Caki2 (cell line): ENCODE results near the gene GPR50. TPM values are rescaled to one million over a fixed set of nuclear protein-coding genes. Genes with fewer than 3 reads are reported as not detected.
A peak's percentile ranks its signal among the peaks of the same experiment; 100 is the strongest.

ENCODE experiments used
- DNase-seq: peaks from one replicate; pipeline ENCODE4 v3.0.0-alpha.2; 2015; ENCODE audit warnings: low read depth
- in situ Hi-C: cut with HindIII; loops from 2 replicates; pipeline ENCODE4 v1.10.0; 2016; ENCODE audit warnings: low sequenced_read_pairs, low pct_unique_long_range_greater_than_20kb, mixed read lengths
- total RNA-seq: library from RNA; depleted of rRNA; stranded (reverse); fragments of >200 nt; shearing (Covaris generic); gene quantifications from 2 replicates; pipeline ENCODE4 v1.2.3, GENCODE V29; 2014; ENCODE audit warnings: low replicate concordance; rRNA removed

Gene GPR50
- total RNA-seq = not detected in 2 replicates

DNA sequence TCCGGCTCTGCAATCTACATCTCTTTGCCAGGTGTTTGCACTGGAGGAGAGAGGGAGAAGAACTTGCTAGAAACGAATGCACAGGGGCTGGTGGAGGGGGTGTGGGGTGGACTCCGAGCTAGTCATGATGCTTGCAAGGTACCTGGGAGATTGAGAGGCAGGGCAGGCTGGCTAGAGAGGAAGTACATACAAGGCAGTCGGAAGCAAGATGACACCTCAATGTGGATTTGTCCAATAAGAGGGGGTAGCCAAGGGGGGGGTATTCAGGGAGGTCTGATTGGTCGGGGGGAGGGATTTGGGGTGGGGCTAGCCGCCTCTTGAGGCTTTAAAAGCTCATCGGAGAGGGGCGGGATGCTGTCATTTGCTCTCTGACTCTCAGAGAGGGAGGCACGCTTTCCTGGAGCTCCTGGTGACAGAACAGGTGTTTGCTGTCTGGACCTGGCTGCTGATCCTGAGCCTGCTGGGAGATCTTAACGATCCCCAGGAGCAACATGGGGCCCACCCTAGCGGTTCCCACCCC is at the start of gene GPR50:
Gene GPR50 (plus strand): TSS at position 354 of the 520 bp plus-strand sequence. CDS start 138 bp downstream, at position 492.
- in situ Hi-C loops = no loop called here
- DNase-seq = no peak

DNA sequence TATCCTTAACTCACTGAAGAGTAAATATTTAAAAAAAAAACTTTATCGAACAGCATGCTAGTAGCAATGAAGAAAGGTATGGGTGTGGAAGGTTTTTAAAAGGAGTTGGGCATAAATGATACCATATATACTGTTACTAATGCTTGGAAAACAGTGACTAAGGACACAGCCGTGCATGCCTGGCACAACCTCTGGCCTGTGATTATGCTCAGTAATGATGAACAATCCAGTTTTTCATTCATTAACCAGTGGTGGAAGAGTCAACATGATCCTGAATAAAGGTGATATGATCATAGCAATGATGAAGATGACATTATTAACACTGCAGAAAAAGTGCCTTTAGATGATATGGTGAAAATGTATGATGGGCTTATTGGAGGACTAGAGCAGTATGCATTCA is 43.9 kb upstream of the GPR50 start:
- peak; percentile 6 for DNase-seq
- in situ Hi-C loops = no loop called here

GRCh38 chrX:151151665-151152267 is 24.6 kb upstream of the GPR50 start:
- DNase-seq = peak; percentile 17
- in situ Hi-C loops = no loop called here

DNA sequence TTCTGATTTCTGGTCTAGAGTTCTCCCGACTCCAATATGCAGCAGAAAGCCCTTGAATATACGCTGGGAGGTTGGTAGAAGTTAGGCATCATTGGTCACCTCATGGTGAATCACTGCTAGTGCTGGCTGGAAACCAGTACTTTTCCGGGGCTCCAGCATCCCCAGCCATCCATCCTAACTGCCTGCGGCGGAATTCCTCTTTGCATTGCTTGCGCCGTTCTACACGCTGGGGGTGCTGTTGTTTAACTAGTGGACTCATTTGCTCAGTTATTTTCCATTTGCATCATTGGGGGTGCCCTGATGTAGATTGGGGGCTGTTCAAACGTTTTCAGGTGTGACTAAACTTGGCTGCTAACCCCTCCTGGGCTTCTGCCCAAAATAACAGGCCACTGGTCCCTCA is 23.3 kb upstream of the GPR50 start:
- DNase-seq = peak; percentile 29
- in situ Hi-C loops = no loop called here

GRCh38 chrX:151153667-151154066 is 22.7 kb upstream of the GPR50 start:
- in situ Hi-C loops = no loop called here
- DNase-seq = no peak

DNA sequence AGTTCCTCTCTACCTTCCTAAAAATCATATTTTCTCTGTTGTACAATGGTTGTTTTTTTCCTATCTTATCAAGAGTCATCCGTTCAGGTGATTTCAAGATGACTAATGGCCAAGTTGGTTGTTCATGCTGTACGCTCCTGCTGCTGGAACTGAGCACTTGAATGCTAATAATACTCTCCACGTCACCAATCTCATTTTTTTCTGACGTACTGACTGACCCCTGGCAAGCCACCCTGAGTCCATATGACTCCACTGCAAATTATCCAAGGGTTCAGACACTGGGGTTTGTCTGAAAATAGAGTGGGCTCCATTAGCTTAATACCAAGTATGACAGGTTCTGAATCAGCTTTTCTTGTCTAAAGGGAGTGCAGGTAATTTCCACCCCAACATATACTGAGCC is 21.1 kb upstream of the GPR50 start:
- no peak for DNase-seq
- in situ Hi-C loops = no loop called here

DNA sequence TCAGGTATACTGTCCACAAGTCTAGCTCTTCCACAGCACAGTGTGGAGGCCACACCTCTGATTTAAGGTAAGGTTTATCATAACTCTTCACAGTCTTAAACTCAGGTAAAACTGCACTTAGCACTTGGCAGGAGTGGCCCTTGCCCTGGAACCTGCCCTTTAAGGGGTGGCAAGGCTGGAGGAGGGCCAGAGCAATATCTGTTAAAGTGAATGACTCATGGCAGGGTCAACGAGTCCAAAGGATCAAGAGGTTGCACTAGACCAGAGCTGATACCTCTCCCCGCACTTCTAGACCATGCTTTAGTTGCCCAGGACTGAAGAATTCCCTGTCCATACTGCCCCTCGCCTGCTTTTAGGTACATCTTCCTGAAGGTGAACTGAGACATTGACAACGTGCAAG is 14.7 kb upstream of the GPR50 start:
- DNase-seq = no peak
- in situ Hi-C loops = no loop called here

GRCh38 chrX:151167791-151168345 is 8.5 kb upstream of the GPR50 start:
- DNase-seq = no peak
- in situ Hi-C loops = no loop called here

- in situ Hi-C loops = no loop called here
Observed at GRCh38 chrX:151169783-151170182, 6.6 kb upstream of the GPR50 start.

DNA sequence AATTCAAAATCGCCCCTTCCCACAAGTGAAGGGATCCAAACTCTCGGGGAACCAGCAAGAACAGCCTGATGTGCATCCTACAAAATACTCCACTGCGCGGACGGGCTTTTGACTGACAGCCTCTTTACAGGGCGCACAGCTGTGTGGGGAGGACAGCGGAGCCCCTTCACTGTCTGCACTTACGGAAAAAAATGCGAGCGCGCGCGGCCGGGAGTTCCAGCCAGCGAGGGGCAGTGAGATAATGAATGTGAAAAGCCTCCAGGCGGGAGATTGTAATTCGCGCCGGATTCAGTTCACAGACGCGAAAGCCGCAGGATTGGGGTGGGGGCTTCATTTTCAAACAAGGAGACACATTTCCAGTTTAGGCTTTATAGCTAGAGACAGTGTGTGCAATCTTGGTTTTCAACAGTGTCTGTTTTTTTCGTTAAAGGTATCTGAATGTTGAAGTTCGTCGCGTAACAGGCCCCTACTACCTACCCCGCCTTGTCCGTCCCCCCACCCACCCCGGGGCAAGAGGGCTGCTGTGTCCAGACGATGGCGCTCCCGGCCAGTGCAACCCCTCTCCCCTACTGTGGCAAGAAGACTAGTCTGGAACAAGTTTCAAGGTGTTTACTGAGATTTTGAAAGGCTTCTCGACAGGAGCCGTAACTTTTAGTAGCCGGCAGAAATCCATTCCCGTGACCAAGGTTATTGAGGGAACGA is 1.7 kb upstream of the GPR50 start:
- in situ Hi-C loops = no loop called here
- no peak for DNase-seq

More at GRCh38 chrX:151169783-151170182, 6.6 kb upstream of the GPR50 start:
- no peak for DNase-seq

- in situ Hi-C loops = no loop called here
- DNase-seq = no peak
Observed at GRCh38 chrX:151175283-151176062, 911 bp upstream of the GPR50 start.

DNA sequence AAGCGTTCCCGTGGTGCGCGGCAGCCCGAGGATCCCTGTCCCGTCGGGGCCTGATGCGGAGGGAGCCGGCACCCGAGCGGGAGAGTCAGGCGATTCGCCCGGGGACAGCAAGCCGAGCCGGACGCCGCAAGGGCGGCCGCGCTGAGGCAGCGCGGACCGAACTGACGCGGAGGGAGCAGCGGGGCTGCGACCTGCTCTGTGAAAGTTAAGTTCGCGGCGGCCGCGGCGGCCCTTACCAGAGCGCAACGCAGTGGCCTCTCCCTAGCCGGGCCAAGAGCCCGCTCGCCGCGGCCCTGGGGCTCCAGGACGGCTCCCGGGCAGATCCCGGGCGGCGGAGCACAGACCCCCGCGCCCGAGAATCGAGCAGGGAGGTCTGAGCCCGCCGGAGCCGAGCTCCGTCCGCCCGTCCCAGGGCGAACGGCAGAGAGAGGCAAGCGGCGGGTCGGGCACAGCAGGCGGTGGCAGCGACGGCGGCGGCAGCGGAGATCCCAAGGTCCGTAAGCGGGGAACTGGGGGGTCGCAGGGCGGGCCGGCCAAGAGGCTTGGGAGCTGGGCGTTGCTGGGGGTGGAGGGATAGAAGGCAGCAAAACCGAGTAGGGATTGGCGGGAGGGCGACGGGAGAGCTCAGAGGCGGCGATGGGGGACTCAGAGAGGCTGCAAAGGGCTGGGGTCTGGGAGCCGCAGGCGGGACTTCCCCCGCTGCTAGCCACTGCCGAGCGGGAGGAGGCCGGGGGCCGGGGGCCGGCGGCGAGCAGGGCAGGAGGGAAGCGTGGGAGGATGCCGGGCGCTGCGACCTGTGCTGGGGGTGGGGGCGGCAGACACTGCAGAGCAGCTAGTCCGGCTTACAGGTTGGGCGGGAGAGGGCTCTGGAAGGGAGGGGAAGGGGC is 1.0 kb downstream of the GPR50 start:
- DNase-seq = no peak
- in situ Hi-C loops = no loop called here

DNA sequence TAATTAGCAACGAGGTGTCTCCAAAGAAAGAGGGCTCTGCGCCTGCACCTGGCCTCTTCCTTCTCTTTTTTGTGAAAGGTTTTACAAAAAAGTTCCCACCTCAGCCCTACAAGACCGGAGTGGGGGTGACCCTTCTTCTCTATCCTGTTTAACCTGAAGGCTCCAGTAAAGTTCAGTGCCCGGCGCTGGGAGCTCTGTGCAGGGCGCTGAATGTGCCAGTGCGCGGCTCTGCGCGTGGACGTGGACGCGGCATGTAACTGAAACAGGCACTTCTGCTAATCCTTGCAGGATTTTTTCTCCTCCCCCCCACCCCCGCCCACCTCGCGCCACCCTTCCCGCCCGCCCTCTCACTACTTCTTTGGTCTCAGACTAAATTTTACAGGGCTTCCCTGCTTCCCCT is 2.4 kb downstream of the GPR50 start:
- no peak for DNase-seq
- in situ Hi-C loops = no loop called here

DNA sequence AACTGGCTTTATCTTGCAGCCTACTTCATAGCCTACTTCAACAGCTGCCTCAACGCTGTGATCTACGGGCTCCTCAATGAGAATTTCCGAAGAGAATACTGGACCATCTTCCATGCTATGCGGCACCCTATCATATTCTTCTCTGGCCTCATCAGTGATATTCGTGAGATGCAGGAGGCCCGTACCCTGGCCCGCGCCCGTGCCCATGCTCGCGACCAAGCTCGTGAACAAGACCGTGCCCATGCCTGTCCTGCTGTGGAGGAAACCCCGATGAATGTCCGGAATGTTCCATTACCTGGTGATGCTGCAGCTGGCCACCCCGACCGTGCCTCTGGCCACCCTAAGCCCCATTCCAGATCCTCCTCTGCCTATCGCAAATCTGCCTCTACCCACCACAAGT is 4.0 kb downstream of the GPR50 start:
- in situ Hi-C loops = no loop called here
- DNase-seq = no peak

GRCh38 chrX:151181088-151181487 is 4.7 kb downstream of the GPR50 start:
- in situ Hi-C loops = no loop called here

DNA sequence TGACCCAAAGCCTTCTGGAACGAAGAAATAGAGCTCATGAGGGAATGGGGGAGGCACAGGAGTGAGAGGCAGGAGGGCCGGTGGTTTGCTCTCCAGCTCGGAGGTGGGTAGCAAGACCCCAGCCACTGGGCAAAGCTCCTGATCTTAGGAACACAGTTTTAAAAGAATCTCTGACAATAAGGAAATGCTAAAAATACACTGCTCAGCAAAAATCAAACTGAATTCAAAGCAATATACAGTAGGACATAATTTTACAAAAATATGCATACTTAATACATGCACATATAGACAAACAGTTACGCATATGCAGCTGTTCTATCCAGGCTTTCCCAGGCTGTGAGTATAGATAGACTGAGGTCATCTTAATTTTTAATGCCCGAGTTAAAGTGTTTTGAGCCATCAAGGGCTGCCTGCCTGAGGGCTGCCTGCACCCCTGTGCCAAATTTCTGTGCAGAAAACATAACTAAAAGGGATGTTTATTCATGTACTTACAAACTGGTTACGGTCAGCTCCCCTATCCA is 6.9 kb downstream of the GPR50 start:
- in situ Hi-C loops = no loop called here
- no peak for DNase-seq

More at GRCh38 chrX:151181088-151181487, 4.7 kb downstream of the GPR50 start:
- no peak for DNase-seq

GRCh38 chrX:151183912-151184565 is 7.7 kb downstream of the GPR50 start:
- in situ Hi-C loops = no loop called here
- no peak for DNase-seq
